Lower lobe of right lung (tissue), 2 donors: Measurements from ENCODE around the gene KRT74. TPM values are rescaled to one million over a fixed set of nuclear protein-coding genes. Genes with fewer than 3 reads are reported as not detected.

Source experiments
- ATAC-seq, 2 donors: fragments of 200-7000 bp; cut with Tn5 transposase; one replicate each; pipeline ENCODE4 v1.9.1; 2020 to 2022; ENCODE audit warnings: mild to moderate bottlenecking in 2 of 2, moderate library complexity in 2 of 2
- DNase-seq: peaks from one replicate; pipeline ENCODE4 v3.0.0-alpha.2; 2020
- H3K27ac ChIP-seq: fragments of 200-600 bp; one replicate; pipeline ENCODE4 v1.8.0; 2022
- H3K27me3 ChIP-seq: fragments of 200-600 bp; one replicate; pipeline ENCODE4 v1.8.0; 2022; ENCODE audit warnings: low read depth
- H3K36me3 ChIP-seq: fragments of 200-600 bp; one replicate; pipeline ENCODE4 v1.8.0; 2022; ENCODE audit warnings: mild to moderate bottlenecking
- H3K4me1 ChIP-seq: fragments of 200-600 bp; one replicate; pipeline ENCODE4 v1.8.0; 2022
- H3K4me3 ChIP-seq: fragments of 200-600 bp; one replicate; pipeline ENCODE4 v1.8.0; 2022; ENCODE audit warnings: mild to moderate bottlenecking
- H3K9me3 ChIP-seq: fragments of 200-600 bp; one replicate; pipeline ENCODE4 v1.8.0; 2022
- CTCF ChIP-seq: fragments of 200-600 bp; IDR thresholded peaks from one replicate; pipeline ENCODE4 v1.8.0; 2022; ENCODE audit warnings: antibody characterized with exemption, mild to moderate bottlenecking
- intact Hi-C: fragments of 100-400 bp; cut with DNase I; formaldehyde crosslinking; loops from one replicate; pipeline ENCODE4 v1.11.0; 2022
- total RNA-seq: library from RNA; stranded (reverse); fragmentation: NEBNext Ultra II Directional; extraction: Animal tissue kit (Norgen Biotek cat#: 25700); gene quantifications from one replicate; pipeline ENCODE4 v1.2.1, GENCODE V29; 2021
- donor health status: DM: no; HTN: yes; CAD: no; lungs with severe emphysema.

Gene KRT74
- total RNA-seq, 1 donor from 2014 or later: not detected

- no peak for ATAC-seq
- Histone ChIP-seq H3K36me3 (no peaks in the 10 kb centered on the region), H3K27me3 (peaks cover 35% of the 10 kb centered on the region), H3K9me3 (no peaks in the 10 kb centered on the region), H3K4me1 (no peaks in the 10 kb centered on the region), H3K4me3 (no peak overlapping the region), H3K27ac (no peak overlapping the region)
- no peak for DNase-seq
- intact Hi-C loops: no loop called here
- no peak for TF ChIP-seq CTCF
Observed at GRCh38 chr12:52555577-52555976, 18.1 kb downstream of the KRT74 start.

- TF ChIP-seq CTCF: no peak
- H3K36me3 ChIP-seq: no peaks in the 10 kb centered on the region
- intact Hi-C loops: no loop called here
- ATAC-seq (no peak), DNase-seq (no peak)
- H3K27ac ChIP-seq: no peak within 1 kb of the TSS
- no peak within 1 kb of the TSS for H3K4me3 ChIP-seq
- no peaks in the 10 kb centered on the region for H3K4me1 ChIP-seq
- peaks cover 11% of the 10 kb centered on the region for H3K27me3 ChIP-seq
- no peaks in the 10 kb centered on the region for H3K9me3 ChIP-seq
Observed at GRCh38 chr12:52552681-52553195, 20.9 kb downstream of the KRT74 start, which contains the start of gene KRT71. TSS of gene KRT71 (minus strand) at chr12:52553145. CDS start at chr12:52553077, 68 bp downstream.

- peaks cover 7% of the 10 kb centered on the region for H3K27me3 ChIP-seq
- H3K27ac ChIP-seq: no peak overlapping the region
- H3K4me3 ChIP-seq: no peak overlapping the region
- ATAC-seq (no peak), DNase-seq (no peak)
- no peaks in the 10 kb centered on the region for H3K4me1 ChIP-seq
- no peak for TF ChIP-seq CTCF
- intact Hi-C loops: no loop called here
- H3K9me3 ChIP-seq: no peaks in the 10 kb centered on the region
- no peaks in the 10 kb centered on the region for H3K36me3 ChIP-seq
Observed at GRCh38 chr12:52552055-52552454, 21.6 kb downstream of the KRT74 start.

DNA sequence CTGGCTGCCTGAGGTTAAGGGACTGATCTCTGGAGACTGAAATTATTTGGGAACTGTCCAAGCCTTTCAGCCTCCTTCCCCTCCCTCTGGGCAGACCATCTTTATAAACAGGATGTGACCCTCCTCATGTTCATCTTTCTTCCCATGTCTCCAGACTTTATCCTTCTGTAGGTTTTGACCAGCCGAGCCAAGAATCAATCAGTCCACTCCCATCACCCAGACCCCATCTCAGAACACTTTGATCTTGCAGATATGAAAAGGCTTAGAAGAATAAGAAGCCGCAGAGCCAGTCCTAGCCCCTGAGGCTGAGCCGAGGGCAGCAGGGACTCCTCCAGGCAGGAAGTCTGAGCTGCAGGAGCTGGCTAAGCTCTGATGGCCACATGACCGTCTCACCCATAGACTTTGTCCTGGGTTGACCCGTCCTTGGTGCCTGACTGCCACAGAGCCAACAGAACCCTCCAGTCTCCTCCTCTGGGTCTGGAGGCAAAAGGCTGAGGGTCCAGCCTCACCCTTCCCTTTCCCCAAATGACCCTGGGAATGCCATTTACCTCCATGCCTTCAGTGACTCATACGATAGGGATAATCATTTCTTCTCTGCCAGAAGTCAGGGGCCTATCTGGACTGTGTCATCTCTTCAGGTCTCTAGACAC, 22.3 kb downstream of the KRT74 start:
- DNase-seq (no peak), ATAC-seq (no peak)
- no peak for TF ChIP-seq CTCF
- Histone ChIP-seq H3K27ac (no peak overlapping the region), H3K4me3 (no peak overlapping the region), H3K36me3 (no peaks in the 10 kb centered on the region), H3K9me3 (no peaks in the 10 kb centered on the region), H3K4me1 (no peaks in the 10 kb centered on the region), H3K27me3 (peaks cover 9% of the 10 kb centered on the region)
- intact Hi-C loops: no loop called here

DNA sequence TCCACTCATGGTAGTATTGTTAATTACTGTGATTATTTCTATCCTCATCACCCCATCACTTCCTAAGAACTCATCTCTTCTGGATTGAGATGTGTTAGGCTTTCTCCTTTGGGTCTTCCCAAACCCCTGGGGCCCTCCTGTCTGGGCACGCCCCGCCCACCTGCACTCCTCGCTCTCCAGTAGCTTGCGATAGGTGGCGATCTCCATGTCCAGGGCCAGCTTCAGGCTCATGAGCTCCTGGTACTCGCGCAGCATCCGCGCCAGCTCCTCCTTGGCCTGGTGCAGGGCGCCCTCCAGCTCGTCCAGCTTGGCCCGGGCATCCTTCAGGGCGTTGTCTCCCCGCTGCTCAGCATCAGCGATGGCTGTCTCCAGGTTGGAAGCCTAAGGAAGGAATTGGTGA, 27.5 kb downstream of the KRT74 start:
- ATAC-seq (no peak), DNase-seq (no peak)
- H3K27me3 ChIP-seq: peaks cover 3% of the 10 kb centered on the region
- H3K4me3 ChIP-seq: no peak overlapping the region
- no peaks in the 10 kb centered on the region for H3K9me3 ChIP-seq
- H3K27ac ChIP-seq: no peak overlapping the region
- H3K4me1 ChIP-seq: no peaks in the 10 kb centered on the region
- intact Hi-C loops: no loop called here
- H3K36me3 ChIP-seq: no peaks in the 10 kb centered on the region
- TF ChIP-seq CTCF: no peak
